DND-41 (cell line): ENCODE data around the gene DENND2A.

ENCODE experiments used
- ATAC-seq: fragments of 200-7000 bp; cut with Tn5 transposase; 3 replicates; pipeline ENCODE4 v1.9.1; 2021; ENCODE audit warnings: low read depth; ENCODE audit not compliant: insufficient read depth
- DNase-seq: peaks from one replicate; pipeline ENCODE4 v3.0.0-alpha.2; 2020
- H2AFZ ChIP-seq: 2 replicates; pipeline ENCODE4 v1.6.0; 2012; ENCODE audit warnings: low read depth, low read length
- H3K27ac ChIP-seq: 2 replicates; pipeline ENCODE4 v1.5.1; 2012; ENCODE audit warnings: low read length, inconsistent platforms
- H3K27me3 ChIP-seq: fragments of 200-600 bp; sonication (generic); 2 replicates; pipeline ENCODE4 v1.6.0; 2012; ENCODE audit warnings: low read length, mild to moderate bottlenecking, inconsistent platforms; ENCODE audit not compliant: insufficient read depth, poor library complexity
- H3K36me3 ChIP-seq: 2 replicates; pipeline ENCODE4 v1.5.1; 2012; ENCODE audit warnings: low read length, inconsistent platforms; ENCODE audit not compliant: insufficient read depth
- H3K4me1 ChIP-seq: 2 replicates; pipeline ENCODE4 v1.5.1; 2012; ENCODE audit warnings: mild to moderate bottlenecking, low read length; ENCODE audit not compliant: insufficient read depth
- H3K4me2 ChIP-seq: 2 replicates; pipeline ENCODE4 v1.6.0; 2012; ENCODE audit warnings: mild to moderate bottlenecking, moderate library complexity, low read length, inconsistent platforms; ENCODE audit not compliant: insufficient read depth
- H3K4me3 ChIP-seq, 2 experiments: fragments of 200-600 bp in 1 of 2; shearing (Covaris generic) in 1 of 2; 2 replicates each; pipeline ENCODE4 v1.5.1; 2012 to 2016; ENCODE audit warnings: inconsistent platforms in 2 of 2, low read length in 2 of 2, mild to moderate bottlenecking in 2 of 2, low read depth in 1 of 2, moderate library complexity in 1 of 2
- H3K79me2 ChIP-seq: 2 replicates; pipeline ENCODE4 v1.6.0; 2012; ENCODE audit warnings: low read length, inconsistent platforms; ENCODE audit not compliant: insufficient read depth
- H3K9ac ChIP-seq: 2 replicates; pipeline ENCODE4 v1.6.0; 2012; ENCODE audit warnings: low read depth, mild to moderate bottlenecking, inconsistent platforms, low read length, moderate library complexity
- H3K9me3 ChIP-seq: 2 replicates; pipeline ENCODE4 v1.5.1; 2012; ENCODE audit warnings: low read length, moderate library complexity, mild to moderate bottlenecking, inconsistent platforms; ENCODE audit not compliant: insufficient read depth, severe bottlenecking
- H4K20me1 ChIP-seq: 2 replicates; pipeline ENCODE4 v1.6.0; 2012; ENCODE audit warnings: low read length; ENCODE audit not compliant: insufficient read depth
- CTCF ChIP-seq: IDR thresholded peaks from 2 replicates; pipeline ENCODE4 v1.5.1; 2012; ENCODE audit warnings: borderline replicate concordance, low read length, moderate library complexity, mild to moderate bottlenecking; ENCODE audit not compliant: poor library complexity, severe bottlenecking; ENCODE audit errors: extremely low read depth
- EZH2 ChIP-seq: IDR thresholded peaks from 3 replicates; pipeline ENCODE4 v1.6.1; 2012; ENCODE audit warnings: borderline replicate concordance, low read depth, mild to moderate bottlenecking, moderate library complexity, low read length, inconsistent platforms; ENCODE audit not compliant: severe bottlenecking

The DENND2A gene

GRCh38 chr7:140577651-140578050 lies 63.0 kb downstream of the DENND2A start:
- DNase-seq (no peak), ATAC-seq (no peak)
- no peak overlapping the region for H3K27ac ChIP-seq
- TF ChIP-seq CTCF (no peak), EZH2 (no peak)
- H3K36me3 ChIP-seq: no peaks in the 10 kb centered on the region
- H4K20me1 ChIP-seq: no peaks in the 10 kb centered on the region; the same call in 1 of the 2 replicates
- H3K27me3 ChIP-seq: peaks cover 2% of the 10 kb centered on the region
- H2AFZ ChIP-seq: no peak overlapping the region
- no peak overlapping the region for H3K4me3 ChIP-seq
- H3K4me1 ChIP-seq: no peaks in the 10 kb centered on the region
- H3K79me2 ChIP-seq: no peaks in the 10 kb centered on the region
- no peaks in the 10 kb centered on the region for H3K9me3 ChIP-seq
- H3K4me2 ChIP-seq: no peak overlapping the region
- H3K9ac ChIP-seq: no peak overlapping the region

- no peaks in the 10 kb centered on the region for H3K9me3 ChIP-seq
- H3K4me2 ChIP-seq: no peak overlapping the region
- no peak overlapping the region for H3K27ac ChIP-seq
- H3K79me2 ChIP-seq: no peaks in the 10 kb centered on the region
- no peaks in the 10 kb centered on the region; the same call in 1 of the 2 replicates for H4K20me1 ChIP-seq
- H3K27me3 ChIP-seq: peaks cover 2% of the 10 kb centered on the region
- H3K36me3 ChIP-seq: no peaks in the 10 kb centered on the region
- ATAC-seq (no peak), DNase-seq (no peak)
- no peaks in the 10 kb centered on the region for H3K4me1 ChIP-seq
- H3K9ac ChIP-seq: no peak overlapping the region
- no peak for TF ChIP-seq EZH2
- TF ChIP-seq CTCF: no peak
- H2AFZ ChIP-seq: no peak overlapping the region
- 0 out of 4 replicates have a peak overlapping the region, but pooled peaks of 1 of the 2 experiments have one; percentile 9 for H3K4me3 ChIP-seq
These were observed 64.0 kb downstream of the DENND2A start for GRCh38 chr7:140576589-140576988.

GRCh38 chr7:140571538-140572122 lies 69.0 kb downstream of the DENND2A start:
- no peak overlapping the region for H3K4me3 ChIP-seq
- no peaks in the 10 kb centered on the region for H3K9me3 ChIP-seq
- DNase-seq (no peak), ATAC-seq (no peak)
- H3K9ac ChIP-seq: no peak overlapping the region
- no peaks in the 10 kb centered on the region for H3K4me1 ChIP-seq
- no peak overlapping the region for H3K27ac ChIP-seq
- H3K4me2 ChIP-seq: no peak overlapping the region
- peaks cover 2% of the 10 kb centered on the region for H3K27me3 ChIP-seq
- TF ChIP-seq CTCF (no peak), EZH2 (no peak)
- no peaks in the 10 kb centered on the region for H3K36me3 ChIP-seq
- no peaks in the 10 kb centered on the region for H4K20me1 ChIP-seq
- no peak overlapping the region for H2AFZ ChIP-seq
- H3K79me2 ChIP-seq: no peaks in the 10 kb centered on the region

- H3K4me1 ChIP-seq: no peaks in the 10 kb centered on the region
- H3K27ac ChIP-seq: no peak overlapping the region
- H3K79me2 ChIP-seq: no peaks in the 10 kb centered on the region
- H3K4me2 ChIP-seq: no peak overlapping the region
- H3K27me3 ChIP-seq: no peaks in the 10 kb centered on the region
- H4K20me1 ChIP-seq: no peaks in the 10 kb centered on the region
- TF ChIP-seq CTCF (no peak), EZH2 (no peak)
- H3K36me3 ChIP-seq: no peaks in the 10 kb centered on the region
- ATAC-seq (no peak), DNase-seq (no peak)
- H3K9ac ChIP-seq: no peak overlapping the region
- H3K4me3 ChIP-seq: no peak overlapping the region
- H2AFZ ChIP-seq: no peak overlapping the region
- no peaks in the 10 kb centered on the region for H3K9me3 ChIP-seq
These were observed 70.5 kb downstream of the DENND2A start for GRCh38 chr7:140570120-140570519.
